ENCODE data around the gene THYN1.
"Not testable (repeated sequence)": the region's sequence is repeated elsewhere in the genome, so short reads cannot be mapped to it uniquely, and the experiment has no call there.

The THYN1 gene

GRCh38 chr11:134289789-134290188, 36.6 kb upstream of the THYN1 start:
- TF ChIP-seq CTCF (IDR thresholded peaks at IDR 0.05; ENCODE audit: low read depth, low read length): no peak
- no peak overlapping the region for H3K4me3 ChIP-seq (ENCODE audit: low read depth, low read length)

- H3K4me3 ChIP-seq (ENCODE audit: low read depth, low read length): no peak overlapping the region
- no peak for TF ChIP-seq CTCF (IDR thresholded peaks at IDR 0.05; ENCODE audit: low read depth, low read length)
These were observed 36.0 kb upstream of the THYN1 start for GRCh38 chr11:134289167-134289566.

DNA sequence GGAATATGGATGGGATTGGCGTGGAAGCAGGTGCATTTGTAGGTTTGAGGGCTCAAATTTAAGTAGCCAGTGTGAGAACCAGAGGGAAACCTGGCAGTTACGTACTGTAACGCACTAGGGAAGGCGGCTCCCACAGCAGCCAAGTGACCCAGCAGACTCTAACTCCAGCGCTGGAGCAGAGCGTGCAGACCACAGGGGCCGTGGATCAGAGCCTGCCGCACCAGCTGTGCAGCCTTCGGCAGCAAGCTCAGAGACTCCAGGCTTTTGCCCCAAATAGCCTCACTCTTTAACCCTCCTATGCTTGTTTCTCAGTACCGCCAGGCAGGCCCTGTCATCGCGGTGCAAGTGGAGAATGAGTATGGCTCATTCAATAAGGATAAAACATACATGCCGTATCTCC, 35.3 kb upstream of the THYN1 start:
- H3K4me3 ChIP-seq (ENCODE audit: low read depth, low read length): no peak overlapping the region
- no peak for TF ChIP-seq CTCF (IDR thresholded peaks at IDR 0.05; ENCODE audit: low read depth, low read length)

DNA sequence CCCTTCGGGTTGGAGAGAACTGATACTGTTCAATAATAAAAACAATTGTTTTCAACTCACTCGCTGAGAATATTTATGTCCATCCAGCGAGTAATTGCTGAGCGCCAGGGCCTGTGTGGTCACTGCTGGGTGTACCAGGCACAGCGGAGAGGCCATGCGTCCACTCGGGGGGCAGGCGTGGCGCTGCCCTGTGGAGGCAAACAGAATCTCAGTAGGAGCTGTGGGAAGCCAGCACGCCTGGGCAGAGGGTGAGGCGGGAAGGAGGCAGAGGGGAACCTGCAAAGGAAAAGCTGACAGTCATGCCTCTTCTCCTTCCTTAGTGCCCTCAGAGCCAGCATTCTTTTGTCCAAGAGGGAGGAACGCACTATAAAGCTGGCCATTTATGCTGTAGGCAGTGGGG, 34.4 kb upstream of the THYN1 start:
- TF ChIP-seq CTCF (IDR thresholded peaks at IDR 0.05; ENCODE audit: low read depth, low read length): no peak
- H3K4me3 ChIP-seq (ENCODE audit: low read depth, low read length): no peak overlapping the region

DNA sequence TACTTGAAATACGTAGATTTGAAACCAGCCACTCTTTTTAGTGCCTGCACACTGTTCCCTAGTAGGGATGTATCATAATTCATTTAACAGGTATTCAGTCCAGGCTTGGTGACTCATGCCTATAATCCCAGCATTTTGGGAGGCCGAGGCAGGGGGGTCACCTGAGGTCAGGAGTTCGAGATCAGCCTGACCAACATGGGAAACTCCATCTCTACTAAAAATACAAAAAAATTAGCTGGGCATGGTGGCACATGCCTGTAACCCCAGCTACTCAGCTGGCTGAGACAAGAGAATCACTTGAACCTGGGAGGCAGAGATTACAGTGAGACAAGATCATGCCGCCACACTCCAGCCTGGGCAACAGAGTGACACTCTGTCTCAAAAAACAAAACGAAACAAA, 31.2 kb upstream of the THYN1 start:
- not testable (repeated sequence) for H3K4me3 ChIP-seq (ENCODE audit: low read depth, low read length)

- no peak for TF ChIP-seq CTCF (IDR thresholded peaks at IDR 0.05; ENCODE audit: low read depth, low read length)
- H3K4me3 ChIP-seq (ENCODE audit: low read depth, low read length): no peak overlapping the region
These were observed 30.5 kb upstream of the THYN1 start for GRCh38 chr11:134283461-134284230.

- no peak overlapping the region for H3K4me3 ChIP-seq (ENCODE audit: low read depth, low read length)
- TF ChIP-seq CTCF (IDR thresholded peaks at IDR 0.05; ENCODE audit: low read depth, low read length): no peak
These were observed 29.2 kb upstream of the THYN1 start for GRCh38 chr11:134282121-134283045.

DNA sequence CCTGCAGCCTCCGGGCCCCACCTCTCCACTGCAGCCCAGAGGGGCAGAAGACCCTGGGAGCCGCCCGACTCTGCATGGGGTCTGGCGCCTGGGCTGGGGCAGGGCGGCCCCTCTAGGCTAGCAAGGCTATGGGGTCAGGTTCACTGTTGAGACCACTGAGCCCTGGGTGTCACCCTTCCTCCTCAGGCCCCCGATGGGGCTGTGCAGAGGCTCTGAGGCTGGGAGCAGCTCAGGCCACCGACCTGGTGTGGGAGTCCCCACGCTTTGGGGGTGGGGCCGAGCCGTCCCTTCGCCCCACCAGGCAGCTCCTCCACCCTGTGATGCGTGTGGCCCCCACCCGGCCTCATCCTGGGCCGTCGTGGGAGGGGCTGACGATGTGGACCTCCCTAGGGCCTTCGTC, 28.5 kb upstream of the THYN1 start:
- not testable (repeated sequence) for H3K4me3 ChIP-seq (ENCODE audit: low read depth, low read length)
